Erythroblast (primary cell): ENCODE data around the gene PGBD5.

Experiments used
- DNase-seq, 2 experiments: peaks; one replicate each; lab custom pipeline; 2025; lab: John Stamatoyannopoulos, UW
- GATA1 ChIP-seq: IDR thresholded peaks from 2 replicates; pipeline ENCODE4 v1.6.1; 2011; ENCODE audit warnings: low read depth, mild to moderate bottlenecking, control low read depth, low read length, moderate library complexity
- POLR2A ChIP-seq: IDR thresholded peaks from 2 replicates; pipeline ENCODE4 v1.6.1; 2011; ENCODE audit warnings: mild to moderate bottlenecking, low read length

PGBD5 gene

GRCh38 chr1:230332575-230333066 lies 93.5 kb downstream of the PGBD5 start:
- DNase-seq, result no peak
- no peak for TF ChIP-seq GATA1
- no peak for TF ChIP-seq POLR2A

DNA sequence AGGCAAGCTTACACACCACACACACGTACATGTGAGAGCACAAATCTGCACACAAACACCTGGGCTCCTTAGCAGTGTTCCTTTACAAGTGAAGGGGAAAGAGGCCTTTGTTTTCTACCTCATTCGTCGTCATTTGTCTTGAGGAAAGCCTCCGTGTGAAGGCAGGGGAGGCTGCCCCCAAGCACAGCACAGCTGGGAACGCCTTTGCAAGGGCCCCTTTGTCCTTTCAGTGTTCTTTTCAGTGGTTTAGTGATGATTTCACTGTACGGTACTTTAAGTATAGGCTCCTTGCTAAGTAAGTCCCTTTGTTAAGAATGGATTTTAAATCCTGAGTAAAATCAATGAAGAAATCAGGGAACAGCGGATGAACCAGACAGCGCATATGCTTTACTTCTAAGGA lies 94.1 kb downstream of the PGBD5 start:
- no peak for DNase-seq
- no peak for TF ChIP-seq POLR2A
- TF ChIP-seq GATA1, result no peak

- no peak for DNase-seq
- no peak for TF ChIP-seq GATA1
- TF ChIP-seq POLR2A, result no peak
Observed at GRCh38 chr1:230330157-230330556, 96.0 kb downstream of the PGBD5 start.

GRCh38 chr1:230328342-230329015 lies 97.7 kb downstream of the PGBD5 start:
- no peak for DNase-seq
- no peak for TF ChIP-seq GATA1
- TF ChIP-seq POLR2A, result no peak

- TF ChIP-seq POLR2A (no peak), GATA1 (no peak)
- DNase-seq, result no peak
Observed at GRCh38 chr1:230327892-230328284, 98.2 kb downstream of the PGBD5 start.

DNA sequence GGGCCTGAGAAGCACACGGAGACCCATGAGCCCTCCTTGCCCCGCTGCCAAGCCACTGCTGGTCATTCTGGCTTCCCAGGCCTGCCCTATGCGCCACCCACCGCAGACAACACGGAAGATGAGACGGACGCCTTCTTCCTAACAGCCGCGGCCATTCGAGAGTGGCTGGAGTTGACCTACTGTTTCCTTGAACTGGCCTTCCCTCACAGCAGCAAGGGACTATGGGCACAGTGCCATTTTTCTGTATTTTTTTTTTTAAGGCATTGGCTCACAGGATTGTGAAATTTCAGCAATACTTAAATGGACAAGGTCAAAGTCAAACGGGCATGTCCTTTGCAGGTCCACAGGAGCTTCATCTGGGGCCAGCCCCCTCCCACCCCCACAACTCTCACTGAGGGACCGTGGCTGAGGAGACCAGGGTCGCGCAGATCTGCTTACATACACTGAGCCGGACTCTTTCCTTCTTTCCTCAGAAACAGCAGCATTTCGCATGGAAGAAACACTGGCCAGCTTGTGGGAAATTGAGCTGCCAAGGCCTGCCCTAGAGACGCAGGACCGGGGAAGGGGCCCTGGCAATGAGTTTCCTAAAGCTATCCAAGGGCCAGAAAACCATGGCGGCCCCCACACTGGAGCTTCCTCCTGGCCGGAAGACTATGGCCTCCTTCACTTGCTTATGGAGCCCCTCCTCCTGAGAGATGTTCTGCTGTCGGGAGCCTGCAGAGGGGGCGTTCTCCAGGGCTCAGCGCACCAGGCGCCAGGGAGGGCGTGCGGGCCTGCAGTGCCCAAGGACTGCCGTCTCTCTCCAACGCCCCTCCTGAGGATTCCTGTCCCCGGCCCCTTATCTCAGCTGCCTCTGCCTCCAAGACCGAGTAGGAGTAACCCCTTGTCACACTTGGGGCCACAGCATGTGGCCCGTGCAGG lies 98.9 kb downstream of the PGBD5 start:
- no peak for DNase-seq
- TF ChIP-seq POLR2A (no peak), GATA1 (no peak)

GRCh38 chr1:230323686-230324085 lies 102.4 kb downstream of the PGBD5 start:
- DNase-seq, result no peak
- TF ChIP-seq GATA1 (no peak), POLR2A (no peak)

- no peak for TF ChIP-seq POLR2A
- TF ChIP-seq GATA1, result no peak
Observed at GRCh38 chr1:230322967-230323547, 103.1 kb downstream of the PGBD5 start.

GRCh38 chr1:230322421-230322756 lies 103.7 kb downstream of the PGBD5 start:
- no peak for DNase-seq
- TF ChIP-seq GATA1 (no peak), POLR2A (no peak)

More at GRCh38 chr1:230322967-230323547, 103.1 kb downstream of the PGBD5 start:
- no peak for DNase-seq

GRCh38 chr1:230321741-230322420 lies 104.3 kb downstream of the PGBD5 start:
- TF ChIP-seq GATA1, result no peak
- no peak for TF ChIP-seq POLR2A
- DNase-seq, result no peak

DNA sequence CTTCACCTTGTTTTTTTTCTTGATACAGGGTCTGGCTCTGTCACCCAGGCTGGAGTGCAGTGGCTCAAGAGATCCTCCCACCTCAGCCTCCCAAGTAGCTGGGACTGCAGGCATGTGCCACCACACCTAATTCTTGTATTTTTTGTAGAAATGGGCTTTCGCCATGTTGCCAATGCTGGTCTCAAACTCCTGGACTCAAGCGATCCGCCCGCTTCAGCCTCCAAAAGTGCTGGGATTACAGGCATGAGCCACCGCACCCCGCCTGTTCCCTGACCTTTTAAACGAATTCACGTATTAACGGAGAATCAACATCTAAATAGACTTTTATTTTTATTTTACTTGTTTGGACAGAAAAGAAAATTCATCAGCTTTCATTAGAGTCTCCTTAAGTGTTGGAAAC lies 104.8 kb downstream of the PGBD5 start:
- no peak for DNase-seq
- TF ChIP-seq POLR2A (no peak), GATA1 (no peak)

DNA sequence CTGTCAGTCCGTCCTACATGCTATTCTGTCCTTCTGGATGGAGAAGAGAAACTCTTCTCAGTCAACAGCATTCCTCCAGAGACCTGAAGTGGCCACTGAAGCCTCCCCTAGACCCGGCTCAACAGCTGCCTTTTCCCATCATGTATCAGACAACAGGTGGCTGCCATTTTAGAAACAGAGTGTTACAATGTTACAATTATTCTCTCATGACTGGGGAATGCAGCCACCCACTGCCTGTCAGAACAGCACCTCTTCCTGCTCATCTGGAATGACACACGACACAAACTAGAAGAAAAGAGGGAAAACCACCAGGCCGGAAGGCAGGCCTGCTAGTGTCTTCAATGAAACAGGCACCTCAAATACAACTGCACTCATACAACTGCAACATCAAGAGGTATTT lies 105.3 kb downstream of the PGBD5 start:
- DNase-seq, result no peak
- TF ChIP-seq POLR2A, result no peak

- DNase-seq, result no peak
- no peak for TF ChIP-seq POLR2A
- no peak for TF ChIP-seq GATA1
Observed at GRCh38 chr1:230319014-230319747, 107.0 kb downstream of the PGBD5 start.
